Calu3 (cell line): ENCODE measurements around the gene BARHL1. TPM values are rescaled to one million over a fixed set of nuclear protein-coding genes. Genes with fewer than 3 reads are reported as not detected.

Experiments
- BruUV-seq: library from RNA; stranded (reverse); fragments of 400-500 nt; replicated peaks from 2 replicates; lab custom pipeline; 2021; lab: Mats Ljungman, UMichigan
- CTCF ChIA-PET: fragments of 300-600 bp; sonication (Branson Sonifier 250); formaldehyde crosslinking; loops from one replicate; lab custom pipeline; 2022; ENCODE audit warnings: antibody characterized with exemption; lab: Charles Lee
- DNase-seq: peaks from one replicate; pipeline ENCODE4 v3.0.0; 2022
- H3K27ac Mint-ChIP-seq: one replicate; pipeline ENCODE4 v1.8.0; 2022; ENCODE audit warnings: mixed read lengths; ENCODE audit not compliant: unreplicated experiment
- H3K27me3 Mint-ChIP-seq: one replicate; pipeline ENCODE4 v1.8.0; 2022; ENCODE audit warnings: mixed read lengths; ENCODE audit not compliant: unreplicated experiment
- H3K36me3 Mint-ChIP-seq: one replicate; pipeline ENCODE4 v1.8.0; 2022; ENCODE audit warnings: mild to moderate bottlenecking, moderate library complexity, mixed read lengths; ENCODE audit not compliant: insufficient read depth, unreplicated experiment
- H3K4me1 Mint-ChIP-seq: one replicate; pipeline ENCODE4 v1.8.0; 2022; ENCODE audit warnings: mild to moderate bottlenecking, low read depth, mixed read lengths; ENCODE audit not compliant: unreplicated experiment
- H3K4me3 Mint-ChIP-seq: one replicate; pipeline ENCODE4 v1.8.0; 2022; ENCODE audit warnings: mild to moderate bottlenecking, low read depth, moderate library complexity, mixed read lengths; ENCODE audit not compliant: unreplicated experiment
- H3K9me3 Mint-ChIP-seq: one replicate; pipeline ENCODE4 v1.8.0; 2022; ENCODE audit warnings: low read depth, mixed read lengths; ENCODE audit not compliant: unreplicated experiment
- CTCF ChIP-seq: fragments of 200-600 bp; IDR thresholded peaks from one replicate; pipeline ENCODE4 v1.8.0; 2022; ENCODE audit warnings: antibody characterized with exemption; ENCODE audit not compliant: unreplicated experiment
- intact Hi-C: fragments of 100-400 bp; cut with micrococcal nuclease; formaldehyde crosslinking; loops from one replicate; pipeline ENCODE4 v1.10.0; 2022; ENCODE audit not compliant: unreplicated experiment
- total RNA-seq: library from RNA; stranded (reverse); gene quantifications from 2 replicates; pipeline ENCODE4 v1.2.3, GENCODE V29; 2022

Gene BARHL1
- total RNA-seq, 1 experiment from 2014 or later = not detected

- DNase-seq = no peak
- Mint-ChIP-seq H3K27me3 (no peaks in the 10 kb centered on the region), H3K9me3 (no peaks in the 10 kb centered on the region), H3K27ac (no peak overlapping the region), H3K36me3 (peaks cover 10% of the 10 kb centered on the region), H3K4me1 (peaks cover 20% of the 10 kb centered on the region), H3K4me3 (no peak overlapping the region)
- no TSS peak for BruUV-seq
- CTCF ChIA-PET = no interaction called here
- intact Hi-C loops = no loop called here
- TF ChIP-seq CTCF = no peak
Observed at GRCh38 chr9:132634327-132634726, 51.9 kb downstream of the BARHL1 start.

GRCh38 chr9:132637351-132637750, 54.9 kb downstream of the BARHL1 start:
- Mint-ChIP-seq H3K36me3 (peaks cover 15% of the 10 kb centered on the region), H3K4me1 (peaks cover 30% of the 10 kb centered on the region), H3K27ac (no peak overlapping the region), H3K27me3 (no peaks in the 10 kb centered on the region), H3K9me3 (no peaks in the 10 kb centered on the region), H3K4me3 (no peak overlapping the region)
- intact Hi-C loops = no loop called here
- BruUV-seq = no TSS peak
- no peak for TF ChIP-seq CTCF
- DNase-seq = no peak
- CTCF ChIA-PET = no interaction called here

DNA sequence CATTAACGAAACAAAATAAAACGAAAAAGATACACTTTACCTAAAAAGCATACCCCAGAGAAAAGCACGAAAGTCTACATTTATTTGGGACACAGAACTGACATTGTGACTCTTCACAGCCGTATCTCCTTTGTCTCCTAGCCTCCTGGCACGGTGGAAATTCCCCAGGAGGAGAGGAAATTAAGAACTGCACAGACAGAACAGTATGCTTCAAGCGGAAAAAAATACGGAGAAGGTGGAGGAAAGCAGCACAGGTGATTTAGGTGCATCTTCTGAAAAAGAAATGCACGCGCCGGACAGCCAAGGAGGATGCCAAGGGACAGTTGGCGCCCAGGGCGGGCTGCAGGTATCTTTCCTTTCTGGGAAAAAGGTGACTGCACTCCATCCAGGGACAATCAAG, 55.4 kb downstream of the BARHL1 start:
- H3K4me3 Mint-ChIP-seq = no peak overlapping the region
- CTCF ChIA-PET = no interaction called here
- H3K27me3 Mint-ChIP-seq = no peaks in the 10 kb centered on the region
- TF ChIP-seq CTCF = no peak
- intact Hi-C loops = no loop called here
- no peak overlapping the region for H3K27ac Mint-ChIP-seq
- no TSS peak for BruUV-seq
- no peaks in the 10 kb centered on the region for H3K9me3 Mint-ChIP-seq
- H3K36me3 Mint-ChIP-seq = peaks cover 13% of the 10 kb centered on the region
- H3K4me1 Mint-ChIP-seq = peaks cover 30% of the 10 kb centered on the region
- DNase-seq = no peak

DNA sequence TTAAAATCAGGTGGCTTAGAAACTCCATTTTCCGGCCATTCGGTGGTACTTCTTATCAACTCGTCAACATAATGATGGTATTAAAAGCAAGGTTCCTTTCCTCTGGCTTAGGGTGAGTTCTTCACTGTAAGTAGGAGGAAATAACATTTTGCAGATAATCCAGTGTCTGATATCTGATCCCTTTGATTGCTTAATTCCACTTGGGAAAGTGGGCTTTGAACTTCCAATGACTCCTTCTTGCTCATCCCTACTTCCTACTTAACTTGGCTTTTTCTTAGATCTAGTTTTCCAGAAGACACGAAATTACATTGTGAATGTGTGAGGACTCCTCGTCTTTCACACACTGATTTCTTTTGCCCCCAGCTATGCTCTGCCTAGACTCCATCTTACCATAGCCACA, 55.8 kb downstream of the BARHL1 start:
- no peaks in the 10 kb centered on the region for H3K9me3 Mint-ChIP-seq
- peaks cover 10% of the 10 kb centered on the region for H3K36me3 Mint-ChIP-seq
- no peak overlapping the region for H3K27ac Mint-ChIP-seq

More for the DNA sequence above, 55.8 kb downstream of the BARHL1 start:
- CTCF ChIA-PET = no interaction called here
- no TSS peak for BruUV-seq
- TF ChIP-seq CTCF = no peak
- H3K4me1 Mint-ChIP-seq = peaks cover 30% of the 10 kb centered on the region
- H3K27me3 Mint-ChIP-seq = no peaks in the 10 kb centered on the region
- DNase-seq = no peak
- no peak overlapping the region for H3K4me3 Mint-ChIP-seq
- intact Hi-C loops = no loop called here
